Stimulated activated CD4-positive, alpha-beta T cell treated with anti-CD3 and anti-CD28 coated beads, TNF-alpha, amount 100 ng/mL, for 4 hours (primary cell): ENCODE measurements around the gene GRIK5.

ENCODE experiments used
- DNase-seq, 3 experiments: peaks; one replicate each; pipeline ENCODE4 v3.0.0-alpha.2; 2020; ENCODE audit warnings: low read depth in 3 of 3

GRIK5 gene

DNA sequence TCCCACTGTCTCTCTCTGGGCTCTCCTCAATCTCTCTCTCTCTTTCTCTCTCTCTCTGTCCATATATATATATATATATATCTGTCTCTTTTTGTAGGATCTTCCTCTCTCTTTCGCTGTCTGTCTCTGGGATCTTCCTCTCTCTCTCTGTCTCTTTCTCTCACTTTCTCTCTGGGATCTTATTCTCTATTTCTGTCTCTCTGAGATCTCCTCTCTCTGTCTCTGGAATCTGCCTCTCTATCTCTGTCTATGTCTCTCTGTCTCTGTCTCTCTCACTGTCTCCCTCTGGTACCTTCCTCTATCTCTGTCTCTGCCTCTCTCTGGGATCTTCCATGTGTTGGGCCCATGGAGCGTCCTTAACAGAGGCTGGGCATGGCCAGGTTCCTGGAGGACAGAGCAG is 79.4 kb downstream of the GRIK5 start:
- DNase-seq = no peak

- DNase-seq = no peak
Observed at GRCh38 chr19:41990028-41990427, 80.0 kb downstream of the GRIK5 start.

- DNase-seq = no peak
Observed at GRCh38 chr19:41988947-41989346, 81.1 kb downstream of the GRIK5 start.

- DNase-seq = no peak
Observed at GRCh38 chr19:41987141-41987860, 82.7 kb downstream of the GRIK5 start.

DNA sequence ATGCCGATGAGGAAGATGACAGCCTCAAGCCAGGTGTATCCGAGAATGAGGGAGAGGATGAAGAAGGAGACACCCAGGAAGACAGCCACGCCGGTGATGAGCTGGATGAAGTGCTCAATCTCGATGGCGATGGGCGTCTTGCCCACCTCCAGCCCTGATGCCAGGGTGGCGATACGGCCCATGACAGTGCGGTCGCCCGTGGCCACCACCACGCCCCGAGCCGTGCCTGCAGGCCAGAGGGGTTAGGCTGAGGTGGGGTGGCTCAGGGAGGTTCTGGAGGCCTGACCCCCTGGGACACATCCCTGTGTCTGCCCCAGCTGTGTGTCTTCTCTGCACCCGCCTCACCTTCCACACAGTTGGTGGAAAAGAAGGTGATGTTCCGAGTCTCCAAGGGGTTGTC is 85.0 kb downstream of the GRIK5 start:
- no peak for DNase-seq

DNA sequence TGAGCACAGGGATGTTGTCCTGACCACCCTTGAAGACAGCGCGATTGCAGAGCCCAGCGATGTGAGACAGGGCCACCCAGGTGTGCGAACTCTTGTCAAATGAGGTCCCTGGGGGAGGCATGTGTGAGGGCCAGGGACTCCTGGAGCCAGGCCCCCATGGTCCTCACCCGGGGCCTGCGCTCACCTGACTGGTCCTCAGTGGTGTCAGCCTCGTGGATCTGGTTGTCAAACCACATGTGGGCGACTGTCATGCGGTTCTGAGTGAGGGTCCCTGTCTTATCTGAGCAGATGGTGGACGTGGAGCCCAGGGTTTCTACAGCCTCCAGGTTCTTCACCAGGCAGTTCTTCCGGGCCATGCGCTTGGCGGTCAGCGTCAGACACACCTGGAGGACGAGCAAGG is 88.3 kb downstream of the GRIK5 start:
- no peak for DNase-seq

GRCh38 chr19:41978470-41978869 is 91.5 kb downstream of the GRIK5 start:
- DNase-seq = no peak

DNA sequence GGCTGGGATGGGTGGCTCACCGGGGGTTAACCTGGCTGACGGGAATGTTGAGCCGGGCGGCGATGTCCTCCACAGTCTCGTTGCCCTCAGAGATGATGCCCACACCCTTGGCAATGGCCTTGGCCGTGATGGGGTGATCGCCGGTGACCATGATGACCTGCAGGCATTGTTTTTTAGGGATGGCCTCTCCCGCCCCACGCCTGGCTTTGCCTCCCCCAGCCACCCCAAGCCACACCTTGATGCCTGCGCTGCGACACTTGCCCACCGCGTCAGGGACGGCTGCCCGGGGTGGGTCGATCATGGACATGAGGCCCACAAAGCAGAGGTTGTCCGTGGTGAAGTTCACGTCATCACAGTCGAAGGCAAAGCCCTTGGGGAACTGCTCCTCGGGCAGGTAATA is 92.1 kb downstream of the GRIK5 start:
- no peak for DNase-seq

- DNase-seq = no peak
Observed at GRCh38 chr19:41974652-41975051, 95.4 kb downstream of the GRIK5 start.

DNA sequence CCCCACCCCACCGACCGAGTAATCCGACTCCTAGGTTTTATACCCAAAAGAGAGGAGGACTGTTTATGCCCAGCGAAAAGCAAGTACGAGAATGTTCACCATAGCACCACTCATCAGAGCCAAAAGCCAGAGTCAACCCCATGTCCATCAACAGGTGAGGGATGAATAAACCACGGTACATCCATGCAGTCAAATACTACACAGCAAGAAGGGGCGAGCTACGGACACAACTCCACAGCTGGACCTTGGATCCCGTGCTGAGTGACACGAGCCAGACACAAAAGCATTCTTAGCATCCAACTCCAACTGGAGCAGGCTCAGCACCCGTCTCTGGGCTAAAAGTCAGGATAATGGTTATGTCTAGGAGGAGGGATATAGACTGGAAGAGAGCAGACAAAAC is 98.6 kb downstream of the GRIK5 start:
- DNase-seq = no peak

- no peak for DNase-seq
Observed at GRCh38 chr19:41969772-41970458, 100.1 kb downstream of the GRIK5 start.

DNA sequence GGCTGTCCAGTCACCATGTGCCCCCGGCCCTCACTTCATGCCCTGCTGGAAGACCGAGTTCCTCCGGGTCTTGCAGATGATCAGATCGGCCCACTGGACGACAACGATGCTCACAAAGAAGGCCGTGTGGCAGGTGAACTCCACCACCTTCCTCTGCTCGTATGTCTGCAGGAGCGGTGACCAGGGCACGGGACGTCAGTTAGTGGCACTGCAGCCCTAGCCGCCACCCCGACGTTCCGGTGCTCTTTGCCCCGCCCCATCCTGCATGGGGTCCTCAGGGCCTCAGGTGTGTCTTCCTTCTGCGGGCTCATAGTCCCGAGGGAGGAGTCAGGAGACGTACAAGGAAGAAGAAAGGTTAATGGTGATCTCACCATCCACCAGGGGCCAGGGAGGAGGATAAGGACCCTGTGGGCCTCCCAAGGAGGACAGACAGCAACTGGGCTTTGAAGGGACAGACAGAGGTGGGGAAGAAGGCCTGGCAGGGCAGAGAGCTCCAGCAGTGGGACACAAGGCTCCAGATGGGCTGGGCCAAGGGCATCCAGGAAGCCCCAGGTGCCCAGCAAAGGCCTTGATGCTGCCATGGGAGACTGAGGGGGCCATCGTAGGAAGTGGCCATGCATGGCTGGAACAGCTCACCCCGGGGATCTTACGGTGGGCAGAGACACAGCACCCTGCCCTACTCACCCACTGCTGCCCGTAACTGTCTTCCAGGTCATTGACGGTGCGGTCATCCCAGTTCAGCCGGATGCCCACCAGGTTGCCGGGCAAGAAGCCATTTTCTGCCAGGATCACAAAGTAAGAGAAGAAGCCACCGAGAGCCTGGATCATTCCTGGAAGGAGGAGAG is 101.0 kb downstream of the GRIK5 start:
- DNase-seq = no peak

DNA sequence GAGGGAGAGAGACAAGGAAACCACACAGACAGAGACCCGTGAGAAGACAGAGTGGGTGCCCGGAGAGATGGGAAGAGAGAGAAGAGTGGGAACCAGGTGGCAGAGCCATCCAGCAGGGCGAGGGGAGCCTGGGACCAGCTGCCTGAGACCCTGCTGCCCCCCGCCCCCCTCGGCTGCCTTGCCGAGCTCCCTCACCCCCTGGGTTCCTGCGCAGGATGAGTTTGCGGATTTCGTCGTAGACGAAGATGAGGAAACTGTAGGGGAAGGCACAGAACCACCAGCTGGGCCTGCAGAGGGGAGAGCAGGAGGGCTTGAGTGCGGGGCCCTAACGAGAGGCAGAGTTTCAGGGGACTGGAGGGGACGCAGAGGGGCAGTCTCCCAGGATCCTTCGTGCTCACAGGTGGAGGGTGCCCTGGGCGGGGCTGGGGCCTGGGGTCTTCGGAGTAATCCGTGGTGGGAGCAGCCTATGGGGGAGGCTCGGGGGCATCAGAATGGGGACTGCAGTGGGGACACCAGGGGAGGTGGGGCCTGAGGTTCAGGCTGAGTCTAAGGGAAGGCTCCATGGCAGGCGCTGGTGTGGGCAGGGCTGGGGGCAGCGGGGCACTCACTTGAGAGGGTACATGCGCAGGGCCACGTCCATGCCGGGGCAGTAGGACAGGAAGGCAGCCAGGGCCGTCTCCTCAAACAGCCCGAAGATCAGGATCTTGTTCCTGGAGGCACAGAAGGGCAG is 102.8 kb downstream of the GRIK5 start:
- DNase-seq = no peak

GRCh38 chr19:41965106-41965505 is 104.9 kb downstream of the GRIK5 start:
- no peak for DNase-seq

DNA sequence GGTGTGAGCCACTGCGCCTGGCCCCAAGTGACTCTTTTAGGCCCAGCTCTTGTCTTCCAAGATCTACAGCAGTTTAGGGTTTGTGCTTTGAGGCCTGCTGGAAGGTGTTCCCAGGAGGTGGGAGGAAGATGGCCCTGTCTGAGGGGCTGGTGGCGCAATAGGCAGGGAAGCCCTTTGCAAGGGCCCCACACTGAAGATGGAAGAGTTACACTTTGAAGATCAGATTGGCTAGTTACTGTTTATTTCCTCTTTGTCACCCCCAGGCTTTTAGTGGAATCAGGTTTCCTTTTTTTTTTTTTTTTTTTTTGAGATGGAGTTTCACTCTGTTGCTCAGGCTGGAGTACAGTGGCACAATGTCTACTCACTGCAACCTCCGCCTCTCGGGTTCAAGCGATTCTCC is 109.0 kb downstream of the GRIK5 start:
- no peak for DNase-seq

DNA sequence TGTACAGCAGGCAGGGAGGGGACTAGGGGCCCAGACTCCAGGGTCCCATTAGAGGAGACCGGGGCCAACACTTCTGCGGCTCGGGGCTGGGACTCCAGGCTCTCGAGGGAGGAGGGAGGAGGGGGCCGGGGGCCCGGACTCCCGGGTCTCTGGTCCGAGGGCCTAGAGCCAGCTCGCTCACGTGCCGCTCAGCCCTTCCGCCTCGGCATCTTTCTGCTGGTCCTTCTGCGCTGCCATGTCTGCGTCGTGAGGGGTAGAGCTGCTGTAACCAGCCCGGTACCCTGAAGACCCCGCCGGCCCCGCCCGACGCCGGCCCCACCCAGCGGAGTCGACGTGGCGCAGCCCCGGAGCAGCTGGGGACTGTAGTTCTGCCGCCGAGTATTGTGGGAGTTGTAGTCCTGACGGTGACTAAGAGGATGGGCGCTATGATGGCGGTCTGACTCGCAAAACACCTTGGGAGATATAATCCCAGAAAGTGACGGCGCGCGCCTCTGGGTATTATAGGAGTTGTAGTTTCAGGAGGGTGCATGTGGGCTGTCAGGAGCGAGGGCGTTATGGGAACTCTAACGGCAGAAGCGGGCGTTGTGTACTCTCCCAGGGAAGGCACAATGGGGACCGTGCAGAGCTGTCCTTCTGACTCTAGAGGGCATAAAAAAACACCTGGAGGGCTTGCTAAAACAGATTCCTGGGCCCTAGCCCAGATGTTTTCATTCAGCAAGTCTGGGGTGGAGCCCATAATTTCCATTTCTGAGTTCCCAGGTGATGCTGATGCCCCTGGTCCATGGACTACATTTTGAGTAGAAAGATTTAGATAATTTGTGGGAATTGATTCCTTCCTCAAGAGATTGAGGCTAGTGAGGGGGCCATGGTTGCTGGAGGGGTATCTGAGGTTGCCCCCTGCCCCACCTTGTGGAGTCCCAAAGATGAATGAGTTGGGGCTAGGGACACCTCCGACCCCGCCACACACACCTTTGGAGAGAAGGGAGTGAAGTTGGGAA is 110.7 kb downstream of the GRIK5 start, which contains the start of gene RABAC1:
Gene RABAC1 (minus strand): TSS at position 266 of the 998 bp plus-strand sequence. CDS start 29 bp downstream, at position 237.
- DNase-seq = peak; percentile 73 to 86 (median 76)

DNA sequence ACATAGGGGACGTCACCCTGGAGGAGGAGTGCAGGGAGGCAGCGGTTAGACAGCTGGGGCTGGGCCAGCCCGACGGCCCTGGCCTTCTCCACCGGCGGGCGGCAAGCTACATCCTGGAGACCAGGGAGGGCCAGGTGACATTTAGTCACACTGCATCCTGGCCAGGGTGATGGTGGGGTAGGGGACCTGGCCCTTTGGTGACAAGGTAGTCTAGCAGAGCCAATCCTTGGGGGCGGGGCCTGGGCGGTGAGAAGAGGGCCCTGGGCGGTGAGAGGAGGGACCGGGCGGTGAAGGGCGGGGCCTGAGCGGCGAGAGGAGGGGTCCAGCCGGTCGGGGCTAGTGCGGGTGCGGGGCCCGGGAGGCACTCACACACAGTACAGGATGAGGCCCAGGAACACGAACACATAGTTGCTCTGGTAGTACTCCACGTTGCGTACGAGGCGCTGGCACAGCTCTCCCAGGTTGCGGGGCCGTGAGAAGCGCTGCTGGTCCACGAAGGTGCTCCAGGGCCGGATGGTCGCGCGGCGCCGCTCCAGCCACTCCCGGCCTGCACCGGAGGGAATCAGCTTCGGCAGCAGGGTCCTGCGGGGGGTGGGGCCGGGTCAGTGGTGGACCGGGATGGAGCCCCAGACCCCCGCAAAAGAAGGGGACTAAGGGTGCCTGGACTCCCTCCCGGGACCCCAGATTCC is 111.5 kb downstream of the GRIK5 start:
- peak; percentile 72 to 84 (median 74) for DNase-seq

GRCh38 chr19:41957838-41958366 is 112.1 kb downstream of the GRIK5 start:
- DNase-seq = no peak

GRCh38 chr19:41957161-41957837 is 112.7 kb downstream of the GRIK5 start:
- no peak for DNase-seq
